Effector CD4-positive, alpha-beta T cell (primary cell): Measurements from ENCODE around the gene NR2E1. TPM values are rescaled to one million over a fixed set of nuclear protein-coding genes. Genes with fewer than 3 reads are reported as not detected.

ENCODE experiments used
- DNase-seq: peaks from one replicate; pipeline ENCODE4 v3.0.0-alpha.2; 2020
- total RNA-seq: gene quantifications from one replicate; lab custom pipeline; 2026; lab: John Stamatoyannopoulos, UW

NR2E1 gene
- not detected for total RNA-seq

DNA sequence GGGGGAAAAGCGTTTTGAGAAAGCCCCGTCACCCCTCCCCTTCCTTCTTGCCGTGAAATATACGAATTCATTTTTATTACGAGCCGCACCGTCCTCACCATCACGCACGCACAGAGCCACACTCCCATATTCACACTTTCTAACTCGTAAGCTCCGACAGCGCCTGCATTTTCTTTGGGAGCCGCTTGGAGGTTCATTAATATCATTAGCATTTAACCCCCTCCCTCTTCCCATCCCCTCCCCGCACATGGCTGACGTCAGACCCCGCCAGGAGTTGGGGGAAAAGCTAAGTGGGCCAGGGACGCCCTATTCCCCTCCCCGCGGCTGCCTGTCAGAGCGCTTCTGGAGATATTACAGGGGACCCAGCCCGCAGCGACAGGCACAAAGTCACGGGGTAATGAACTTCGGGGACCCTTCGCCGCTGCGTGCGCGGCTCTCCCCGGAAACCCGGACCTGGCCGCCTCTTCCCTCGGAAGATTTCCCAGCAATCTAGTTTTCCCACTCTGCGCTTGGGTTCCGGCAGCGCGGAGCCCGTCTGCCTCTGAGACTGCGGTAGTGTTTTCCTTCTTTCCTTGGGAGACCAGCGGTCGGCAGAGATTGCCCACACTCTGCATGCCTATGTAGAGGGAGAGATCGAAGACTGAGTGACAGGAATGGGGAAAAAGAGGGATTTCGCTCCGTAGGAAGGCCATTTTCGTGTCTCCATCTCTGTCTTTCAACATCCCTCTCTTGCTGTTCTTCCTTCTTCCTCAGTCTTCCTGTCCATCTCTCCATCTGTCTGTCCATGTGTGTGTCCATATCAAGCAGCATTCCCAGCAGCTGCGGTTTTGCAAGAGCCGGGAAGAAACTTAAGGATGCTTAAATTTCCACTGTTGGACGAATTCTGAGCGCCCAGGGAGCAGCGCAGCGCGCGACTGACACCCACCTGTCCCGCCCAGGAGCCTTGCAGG is at the start of gene NR2E1:
Gene NR2E1, plus strand, starts transcription at position 309 of the 950 bp plus-strand sequence. CDS start 744 bp downstream, outside the sequence.
- DNase-seq, result no peak

DNA sequence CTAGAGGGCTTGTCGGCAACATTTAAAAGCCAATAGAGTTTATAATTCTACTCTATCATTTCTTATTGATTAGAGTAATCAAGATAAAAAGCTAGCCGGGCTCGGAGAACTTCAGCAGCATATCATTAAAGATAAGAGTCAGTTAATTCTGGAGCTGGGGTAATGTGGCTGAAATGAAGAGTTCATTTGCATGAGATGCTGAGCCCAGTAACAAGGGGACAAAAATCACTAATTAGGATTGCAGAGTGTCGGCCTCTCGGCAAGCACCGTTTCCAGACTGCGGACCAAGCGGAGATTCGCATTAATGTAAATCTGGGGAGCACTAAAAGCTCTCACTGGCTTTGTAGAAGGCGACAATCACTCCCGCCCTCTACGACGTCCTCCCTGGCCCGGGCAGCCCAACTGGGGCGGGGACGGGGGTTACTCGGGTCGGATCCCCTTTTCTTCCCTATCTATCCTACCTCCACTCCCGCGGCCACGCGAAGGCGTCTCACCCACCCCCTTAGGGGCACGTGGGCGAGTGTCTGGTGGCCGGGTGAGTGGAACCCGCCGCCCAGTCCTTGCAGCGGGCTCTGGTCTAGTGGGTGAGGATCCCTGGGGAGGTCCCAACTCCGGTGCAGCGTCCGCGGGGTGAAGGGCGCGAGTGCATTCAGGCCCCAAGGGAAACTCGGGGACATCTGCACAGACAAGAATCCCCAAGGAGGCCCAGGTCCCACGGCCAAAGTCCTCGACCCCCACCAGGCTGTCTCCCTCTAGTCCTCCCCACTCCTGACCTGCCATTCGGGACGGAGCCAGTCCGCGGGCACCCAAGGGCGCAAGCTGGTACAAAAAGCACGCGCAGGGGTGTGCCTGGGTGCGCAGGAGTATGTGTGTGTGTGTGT is 49.0 kb upstream of the NR2E1 start:
- no peak for DNase-seq

DNA sequence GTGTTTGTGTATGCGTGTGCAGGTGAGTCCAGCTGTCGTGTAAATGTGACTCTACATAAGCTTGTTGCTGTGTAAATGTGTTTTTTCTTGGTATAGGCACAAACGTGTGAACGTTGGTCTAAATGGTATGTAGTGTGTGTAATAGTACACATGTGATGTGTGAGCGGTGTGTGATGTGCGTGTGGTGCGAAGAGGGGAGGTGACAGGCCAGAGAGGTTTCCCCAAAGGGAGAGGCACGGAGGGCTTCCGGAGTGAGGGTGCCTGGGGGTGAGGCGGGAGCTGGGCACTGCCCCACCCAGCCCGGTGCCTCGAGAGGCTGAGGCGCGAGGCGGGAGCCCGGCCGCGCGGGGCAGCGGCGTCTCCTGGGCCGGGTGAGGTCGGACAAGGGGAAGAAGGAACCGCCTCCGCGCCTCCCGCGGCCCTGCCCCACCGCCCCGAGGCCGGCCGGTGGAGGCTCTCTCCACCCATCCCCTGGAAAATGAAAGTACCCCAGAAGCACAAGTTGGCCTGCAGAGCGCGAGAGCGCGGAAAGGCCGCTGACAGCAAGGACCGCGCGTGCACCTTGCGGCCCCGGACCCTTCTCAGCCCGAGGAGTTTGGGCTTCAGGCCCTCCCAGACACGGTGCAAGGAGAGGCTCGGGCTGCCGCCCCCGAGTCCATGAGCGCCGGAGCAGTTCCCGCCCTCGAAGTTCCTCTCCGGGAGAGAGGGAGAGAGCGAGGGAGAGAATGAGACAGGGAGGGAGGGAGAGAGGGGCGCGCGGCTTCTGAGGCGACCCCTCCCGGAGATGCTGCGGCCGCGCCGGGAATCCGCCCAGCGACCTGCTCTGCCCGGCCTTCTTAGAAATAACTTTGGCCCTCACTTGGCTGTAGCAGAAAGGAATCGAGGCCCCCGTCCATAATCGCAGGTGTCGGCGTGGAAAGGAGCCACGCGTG is 48.1 kb upstream of the NR2E1 start:
- no peak for DNase-seq

DNA sequence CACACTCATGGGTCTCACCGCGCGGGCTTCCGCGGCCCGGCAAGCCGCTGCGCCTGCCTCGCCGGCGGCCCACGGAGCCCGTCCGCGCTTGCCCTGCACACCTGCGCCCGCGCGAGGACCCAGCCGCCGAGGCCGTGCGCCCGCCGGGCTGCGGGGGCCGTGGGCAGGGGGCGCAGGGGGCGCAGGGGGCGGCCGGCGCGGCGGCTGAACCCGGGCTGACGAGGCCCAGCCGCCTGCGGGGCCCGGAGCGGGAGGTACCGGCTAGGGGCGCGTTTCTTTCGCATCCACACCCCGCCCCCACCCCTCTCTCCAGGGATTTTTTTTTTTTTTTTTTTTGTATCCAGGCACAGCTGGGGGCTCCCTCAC is 47.5 kb upstream of the NR2E1 start:
- DNase-seq, result no peak

DNA sequence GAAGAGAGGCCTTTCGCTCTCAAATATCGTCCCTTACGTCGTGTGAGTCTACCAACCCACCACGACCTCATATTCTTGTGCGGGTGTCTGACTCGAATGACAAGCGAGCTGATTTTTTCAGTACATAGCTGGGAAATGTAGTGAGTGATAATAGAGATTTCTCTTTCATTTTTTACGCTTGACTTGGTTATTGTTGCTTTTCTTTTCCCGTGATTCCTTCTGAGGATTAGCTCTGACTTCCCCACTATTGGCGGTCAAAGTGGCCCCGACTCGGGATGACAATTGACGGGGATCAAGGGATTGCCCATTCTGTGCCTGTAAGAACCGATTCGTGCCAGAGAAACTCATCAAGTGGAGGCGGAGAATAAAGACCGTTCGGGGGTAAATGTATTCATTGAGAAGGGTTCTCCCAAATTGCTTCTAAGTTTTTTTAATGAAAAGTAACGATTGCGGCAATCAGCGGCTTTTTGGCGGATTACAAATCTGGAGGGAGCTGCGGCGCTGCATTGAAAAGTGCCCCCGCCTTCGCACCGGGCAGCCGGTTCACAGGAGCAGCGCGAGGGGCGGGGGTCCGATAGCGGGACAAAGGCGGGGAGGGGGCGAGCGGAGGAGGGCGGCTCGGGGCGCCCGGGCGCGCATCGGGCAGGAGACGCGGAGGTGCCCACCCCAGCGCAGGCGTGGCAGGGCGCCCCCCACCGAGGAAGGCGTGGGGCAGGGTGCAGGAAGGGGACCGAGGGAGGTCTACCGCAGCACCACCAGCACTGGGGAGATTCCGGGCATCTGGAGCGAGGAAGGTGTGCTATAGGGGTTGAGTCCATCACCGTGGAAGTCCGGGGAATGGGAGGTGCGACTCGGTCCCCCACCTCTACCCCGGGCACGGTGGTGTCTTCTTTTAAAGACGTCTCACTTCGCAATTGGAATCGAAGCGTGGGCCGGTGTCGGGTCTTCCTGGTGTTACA is 46.7 kb upstream of the NR2E1 start:
- DNase-seq, result no peak

DNA sequence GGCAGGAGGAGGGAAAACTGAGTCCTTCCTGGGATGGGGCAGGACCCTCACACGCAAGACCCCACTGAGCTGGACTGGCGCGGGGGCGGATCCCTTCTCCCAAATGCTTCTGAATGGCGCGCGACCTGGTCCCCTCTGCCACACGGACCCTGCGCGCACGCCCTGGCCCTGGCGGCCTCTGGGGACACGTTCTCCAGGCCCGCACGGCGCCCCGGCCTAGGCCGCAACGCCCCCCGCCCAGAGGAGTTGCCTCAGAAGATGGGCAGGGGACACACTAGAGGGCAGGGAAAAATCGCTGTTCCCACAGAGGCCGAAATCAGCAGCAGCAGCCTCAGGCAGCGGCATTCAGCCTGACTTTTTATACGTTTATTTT is 46.1 kb upstream of the NR2E1 start:
- DNase-seq, result no peak

DNA sequence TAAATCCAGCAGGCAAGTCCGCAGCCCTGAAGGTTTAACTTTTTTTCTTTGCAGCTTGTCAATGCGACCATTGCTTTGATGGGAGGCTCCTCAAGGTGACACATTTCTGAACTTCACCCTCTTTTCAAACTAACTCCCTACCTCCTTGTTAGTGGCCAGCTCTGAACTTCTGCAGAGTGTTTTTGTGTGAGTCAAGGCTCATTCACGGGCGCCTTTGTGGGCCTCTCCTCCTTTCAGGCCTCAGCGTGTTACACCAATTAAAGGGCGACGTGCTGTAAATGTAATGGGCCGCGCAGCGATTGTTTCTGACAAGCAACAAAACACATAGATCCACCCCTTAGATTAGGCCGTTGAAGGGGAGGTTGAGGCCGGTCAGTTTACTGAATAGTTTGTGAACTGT is 45.5 kb upstream of the NR2E1 start:
- DNase-seq, result no peak

DNA sequence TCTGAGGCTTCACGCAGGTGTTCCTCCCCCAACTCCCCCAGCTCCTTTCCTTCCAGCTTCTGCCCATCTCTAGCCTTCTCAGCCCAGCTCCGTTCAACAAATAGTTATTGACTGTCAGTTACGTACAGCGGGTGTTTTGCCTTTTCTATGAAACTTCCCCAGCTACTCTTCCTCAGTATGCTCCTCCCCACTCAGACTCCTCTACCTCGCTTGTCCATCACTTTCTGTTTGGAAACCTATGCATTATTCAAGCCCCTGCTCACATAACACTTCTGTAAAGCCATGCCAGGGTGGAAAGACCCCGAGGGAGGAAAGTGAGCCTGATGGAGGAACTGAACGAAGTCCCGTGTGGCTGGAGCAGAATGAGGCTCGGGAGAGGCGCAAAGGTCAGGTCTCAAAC is 44.2 kb upstream of the NR2E1 start:
- no peak for DNase-seq

DNA sequence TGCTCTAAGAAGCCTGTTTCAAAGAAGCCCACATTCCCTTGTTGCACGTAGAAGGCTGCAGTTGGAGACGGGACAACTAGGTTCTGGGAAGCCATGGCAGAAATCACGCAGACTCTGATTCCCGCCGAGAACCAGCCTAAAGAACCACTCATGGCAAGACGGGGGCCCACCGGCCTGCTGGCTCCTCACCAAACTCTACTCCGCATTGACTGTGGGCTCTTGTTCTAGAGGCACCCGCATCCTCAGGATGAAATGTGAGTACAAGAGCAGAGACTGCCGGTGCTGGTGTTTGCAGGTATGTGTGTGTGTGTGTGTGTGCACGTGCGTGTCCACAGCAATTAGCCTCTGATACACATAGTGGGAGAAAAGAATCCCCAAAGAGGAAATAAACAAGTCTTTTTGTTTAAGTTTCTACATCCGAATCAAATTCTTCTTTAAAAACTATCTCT is 42.3 kb upstream of the NR2E1 start:
- no peak for DNase-seq

DNA sequence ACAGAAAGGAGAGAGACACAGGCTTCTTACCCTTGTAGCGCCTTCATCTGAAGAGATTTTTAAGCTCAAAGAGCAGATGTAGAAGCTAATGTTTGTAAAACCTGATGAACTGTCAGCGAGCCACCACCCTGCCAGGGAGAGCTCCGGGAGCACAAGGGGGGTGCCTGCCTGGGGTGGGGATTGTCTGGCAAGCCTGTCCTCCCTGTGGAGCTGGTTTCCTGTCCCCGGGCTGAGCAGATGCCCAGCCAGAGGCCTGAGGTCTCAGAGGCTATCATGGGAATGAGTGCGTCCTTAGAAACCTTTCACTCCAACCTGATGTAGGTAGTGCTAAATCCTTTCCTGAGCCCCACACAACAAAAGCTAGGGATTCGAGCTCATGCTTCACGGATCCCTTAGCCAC is 41.9 kb upstream of the NR2E1 start:
- DNase-seq, result no peak

DNA sequence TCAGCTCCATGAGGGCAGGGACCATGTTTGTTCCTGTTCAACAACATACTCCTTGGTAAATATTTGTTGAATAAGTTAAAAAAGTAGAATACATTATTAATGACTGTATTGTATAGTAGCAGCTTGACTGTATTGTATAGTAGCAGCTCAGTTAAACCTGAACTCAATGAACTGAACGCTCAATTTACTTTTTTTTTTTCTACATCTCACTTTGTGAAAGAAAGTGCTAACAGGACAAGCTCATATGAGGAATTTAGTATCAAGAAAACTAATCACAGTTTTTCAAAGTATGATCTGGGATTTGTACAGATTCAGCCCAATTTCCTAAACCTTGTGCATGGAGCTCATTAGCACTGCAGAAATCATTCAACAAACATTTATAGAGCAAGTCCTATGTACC is 38.8 kb upstream of the NR2E1 start:
- DNase-seq, result no peak

DNA sequence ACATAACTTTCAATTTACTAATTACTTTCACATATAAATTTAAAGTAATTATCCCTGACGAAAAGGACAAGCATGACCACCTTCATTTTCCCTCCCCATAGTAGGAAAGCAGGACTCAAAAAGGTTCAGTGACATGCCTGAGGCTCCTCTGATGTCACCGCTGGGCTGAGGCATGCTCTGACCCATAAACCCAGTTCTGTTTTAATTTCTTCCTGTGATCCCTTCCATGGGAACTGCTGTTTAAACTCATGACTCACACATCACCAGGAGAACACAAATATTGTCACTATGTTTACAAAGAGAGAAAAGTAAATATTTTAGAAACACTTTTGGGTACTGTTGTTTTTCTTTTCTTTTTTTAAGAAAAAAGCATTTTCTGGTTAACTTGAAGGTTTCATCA is 38.0 kb upstream of the NR2E1 start:
- no peak for DNase-seq

DNA sequence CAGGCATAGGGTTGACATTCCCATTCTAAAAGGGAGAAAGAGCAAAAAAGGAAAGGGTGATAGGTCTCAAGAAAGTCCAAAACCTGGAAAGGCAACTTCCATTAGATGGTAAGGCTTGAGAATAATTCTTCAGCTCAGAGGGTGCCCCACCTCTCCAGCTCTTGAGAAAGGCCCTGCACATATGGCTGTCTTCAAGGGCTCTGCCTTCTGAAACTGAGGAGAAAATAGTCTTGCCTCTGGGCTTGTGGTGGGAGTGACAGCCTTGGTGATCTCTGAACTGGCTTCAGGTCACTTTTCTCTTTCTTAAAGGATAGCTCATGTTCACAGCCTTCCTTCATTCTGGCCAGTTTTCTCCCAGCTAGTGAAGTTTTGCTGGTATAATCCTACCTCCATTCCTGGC is 35.6 kb upstream of the NR2E1 start:
- DNase-seq, result no peak

DNA sequence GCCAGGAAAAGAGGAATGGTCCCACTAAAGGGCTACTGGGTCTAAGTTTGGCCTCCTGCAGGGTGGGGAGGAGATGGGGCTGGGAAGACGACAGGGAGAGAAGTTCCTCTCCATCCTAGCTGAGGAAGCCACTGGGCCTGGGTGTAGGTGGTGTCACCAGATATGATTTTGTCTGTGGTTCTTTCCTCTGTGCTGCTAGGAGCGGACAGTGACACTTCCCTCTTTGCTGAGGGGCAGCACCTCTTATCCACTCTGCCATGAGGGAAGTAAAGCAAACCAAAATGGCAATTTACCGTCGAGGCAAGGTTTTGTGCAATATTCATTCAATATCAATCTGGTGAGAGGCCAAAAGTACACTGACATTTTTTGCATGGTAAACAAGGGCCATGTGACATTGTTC is 33.0 kb upstream of the NR2E1 start:
- no peak for DNase-seq

DNA sequence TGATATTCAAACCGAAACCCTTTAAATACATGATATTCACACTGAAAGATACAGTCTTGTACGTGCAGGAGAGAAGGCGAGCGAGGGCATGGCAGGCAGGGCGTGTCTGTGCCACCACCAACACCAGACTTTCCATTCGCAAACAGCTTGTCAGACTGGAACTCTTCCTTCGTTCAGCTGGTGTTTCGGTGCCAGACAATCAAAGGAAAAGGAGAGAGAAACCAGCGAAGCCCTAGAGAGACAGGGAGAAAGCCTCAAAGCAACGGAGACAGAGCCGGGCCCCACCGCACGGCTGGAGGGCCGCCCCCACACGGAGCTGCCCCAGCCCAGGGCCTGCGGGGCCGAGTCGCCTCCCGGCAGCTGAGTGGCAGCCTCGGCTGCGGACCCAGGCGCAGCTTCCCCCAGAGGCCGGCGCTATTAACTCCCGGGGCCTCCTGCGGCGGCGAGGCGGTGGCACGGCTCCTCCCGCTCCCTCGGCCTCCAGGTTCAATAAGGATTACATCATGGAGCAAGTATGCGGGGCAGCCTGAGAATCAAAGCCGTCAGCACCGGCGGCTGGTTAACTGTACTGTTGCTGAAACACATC is 32.1 kb upstream of the NR2E1 start:
- DNase-seq, result no peak

DNA sequence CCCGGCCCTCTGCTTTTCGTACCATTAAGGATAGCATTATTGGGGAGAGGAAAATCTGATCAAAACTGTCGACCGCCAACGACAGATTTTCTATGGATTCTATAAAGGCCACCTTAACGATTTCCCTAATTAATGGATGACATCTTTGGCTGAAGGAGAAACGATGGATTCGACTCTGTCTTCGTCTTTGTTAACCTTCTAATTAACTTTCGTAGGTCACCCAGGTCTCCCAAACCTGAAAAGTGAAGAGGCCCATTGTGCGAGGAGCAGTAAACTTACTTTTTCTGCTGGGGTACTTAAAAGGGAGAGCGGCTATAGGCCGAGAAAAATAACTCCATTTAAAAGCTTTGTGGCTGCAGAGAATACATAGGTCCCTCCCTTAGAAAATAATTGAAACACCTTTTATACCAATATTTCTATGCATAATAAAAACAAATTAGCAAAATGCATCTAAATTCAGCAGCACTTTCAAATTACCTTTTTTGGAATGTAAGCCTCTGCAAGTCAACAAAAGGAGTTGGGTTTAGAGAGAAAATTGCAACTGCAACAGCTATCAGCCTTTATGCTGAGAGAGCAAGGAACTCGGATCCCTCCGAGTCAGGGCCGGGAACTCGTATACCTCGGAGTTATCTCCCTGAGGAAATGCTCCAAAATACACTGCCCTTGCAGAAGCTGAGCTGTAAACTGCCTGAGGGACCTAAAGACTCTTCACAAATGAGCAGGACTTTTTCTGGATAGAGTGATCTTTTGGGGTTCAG is 31.4 kb upstream of the NR2E1 start:
- DNase-seq, result no peak

DNA sequence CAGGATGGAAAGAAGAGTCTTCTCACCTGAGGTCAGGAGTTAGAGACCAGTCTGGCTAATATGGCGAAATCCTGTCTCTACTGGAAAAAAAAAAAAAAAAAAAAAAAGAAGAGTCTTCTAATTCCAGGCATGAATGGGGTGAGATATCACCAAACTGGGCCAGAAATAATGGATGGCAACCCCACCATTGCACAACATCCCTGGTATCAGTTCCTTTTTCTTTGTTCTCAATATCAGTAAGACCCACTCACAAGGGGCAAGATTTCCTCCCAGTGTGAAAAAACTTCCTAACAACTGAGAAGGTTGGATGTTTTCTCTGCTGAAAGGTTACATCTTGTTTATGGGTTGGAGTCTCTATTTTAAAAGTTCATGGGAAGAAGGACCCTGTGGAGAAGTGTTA is 23.6 kb upstream of the NR2E1 start:
- no peak for DNase-seq

DNA sequence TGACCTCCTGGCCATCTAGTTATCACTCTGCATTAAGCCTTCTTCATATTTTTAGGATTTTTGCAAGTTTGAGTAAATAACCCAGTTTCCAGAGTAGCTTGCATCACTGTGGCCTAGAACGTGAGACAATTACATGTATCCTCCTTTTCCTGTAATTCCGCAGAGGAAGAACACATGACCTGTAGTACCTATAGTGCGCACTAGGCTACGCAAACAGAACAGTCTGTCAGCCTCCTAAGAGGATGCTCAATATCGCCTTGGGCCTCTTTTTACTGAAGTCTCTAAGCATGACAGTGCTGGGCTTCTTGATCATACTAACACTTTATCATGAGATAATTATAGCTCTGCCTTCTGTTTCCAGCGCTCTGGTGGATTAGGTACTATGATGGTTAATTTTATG is 20.2 kb upstream of the NR2E1 start:
- DNase-seq, result no peak

DNA sequence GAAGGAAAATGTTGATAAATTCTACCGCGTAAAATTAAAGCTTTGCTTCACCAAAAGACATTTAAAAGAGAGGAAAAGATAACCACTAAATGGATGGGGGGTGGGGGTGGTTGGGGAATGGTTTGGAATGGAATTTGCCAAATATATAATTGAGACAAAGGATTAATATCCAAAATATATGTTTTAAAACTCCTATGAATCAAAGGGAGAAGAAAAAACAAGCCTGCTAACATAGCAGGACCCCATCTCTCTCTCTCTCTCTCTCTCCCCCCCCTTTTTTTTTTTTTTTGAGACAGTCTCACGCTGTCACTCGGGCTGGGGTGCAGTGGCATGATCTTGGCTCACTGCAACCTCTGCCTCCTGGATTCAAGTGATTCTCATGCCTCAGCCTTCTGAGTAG is 13.4 kb upstream of the NR2E1 start:
- DNase-seq, result no peak
